Natural killer cell (primary cell): ENCODE data around the gene TPGS1. TPM values are rescaled to one million over a fixed set of nuclear protein-coding genes. Genes with fewer than 3 reads are reported as not detected.
A peak's percentile ranks its signal among the peaks of the same experiment; 100 is the strongest.

Source experiments
- ATAC-seq, 3 donors: fragments of 150-1000 bp in 2 of 3; fragments of 200-7000 bp in 1 of 3; cut with Tn5 transposase; 1 replicate in 1 of 3; 2 replicates in 2 of 3; pipeline ENCODE4 v1.10.0; 2021; ENCODE audit warnings: mild to moderate bottlenecking in 2 of 3, moderate library complexity in 2 of 3
- DNase-seq, 2 donors: peaks; one replicate each; pipeline versions ENCODE4 v3.0.0 to v3.0.0-alpha.2; 2013 to 2021; ENCODE audit warnings: mixed read lengths in 1 of 2
- H3K27ac ChIP-seq: one replicate; pipeline ENCODE4 v1.5.1; 2013; ENCODE audit warnings: mild to moderate bottlenecking, low read length
- H3K27me3 ChIP-seq: one replicate; pipeline ENCODE4 v1.6.1; 2013; ENCODE audit warnings: low read length; ENCODE audit not compliant: control insufficient read depth, insufficient read depth
- H3K36me3 ChIP-seq: one replicate; pipeline ENCODE4 v1.6.1; 2013; ENCODE audit warnings: low read length; ENCODE audit not compliant: control insufficient read depth, insufficient read depth
- H3K4me1 ChIP-seq: one replicate; pipeline ENCODE4 v1.6.1; 2013; ENCODE audit warnings: low read length; ENCODE audit not compliant: control insufficient read depth, insufficient read depth
- H3K4me3 ChIP-seq: one replicate; pipeline ENCODE4 v1.5.1; 2013; ENCODE audit warnings: low read length
- H3K9me3 ChIP-seq: one replicate; pipeline ENCODE4 v1.6.1; 2013; ENCODE audit warnings: low read length; ENCODE audit not compliant: control insufficient read depth, insufficient read depth
- H3K27ac Mint-ChIP-seq, 2 donors: one replicate each; pipeline ENCODE4 v1.8.0; 2022; ENCODE audit warnings: mild to moderate bottlenecking in 2 of 2, mixed read lengths in 2 of 2, moderate library complexity in 1 of 2
- H3K27me3 Mint-ChIP-seq, 2 donors: one replicate each; pipeline ENCODE4 v1.8.0; 2022; ENCODE audit warnings: low read depth in 2 of 2, mixed read lengths in 2 of 2
- H3K36me3 Mint-ChIP-seq: one replicate; pipeline ENCODE4 v1.8.0; 2022; ENCODE audit warnings: mixed read lengths
- H3K4me1 Mint-ChIP-seq, 2 donors: one replicate each; pipeline ENCODE4 v1.8.0; 2022; ENCODE audit warnings: mixed read lengths in 2 of 2
- H3K4me3 Mint-ChIP-seq: one replicate; pipeline ENCODE4 v1.8.0; 2022; ENCODE audit warnings: mild to moderate bottlenecking, moderate library complexity, mixed read lengths
- H3K9me3 Mint-ChIP-seq, 2 donors: one replicate each; pipeline ENCODE4 v1.8.0; 2022; ENCODE audit warnings: mixed read lengths in 2 of 2
- CTCF ChIP-seq: fragments of 200-600 bp; IDR thresholded peaks from one replicate; pipeline ENCODE4 v1.8.0; 2022; ENCODE audit warnings: antibody characterized with exemption
- WGBS: methylation state at CpG from one replicate; pipeline ENCODE4 v1.1.7; 2013; ENCODE audit warnings: missing lambda C conversion rate; ENCODE audit not compliant: insufficient coverage; 5-methylcytosine and 5-hydroxymethylcytosine counted together
- intact Hi-C: fragments of 100-400 bp; cut with micrococcal nuclease; formaldehyde crosslinking; loops from one replicate; pipeline ENCODE4 v1.14.2; 2022
- total RNA-seq, 4 donors: library from RNA; stranded (reverse); fragments of 120-200 nt in 1 of 4; gene quantifications; one replicate each; pipeline versions ENCODE4 v1.2.3 to v1.2.4, GENCODE V29; 2013 to 2022

Gene TPGS1
- total RNA-seq, 3 donors from 2014 or later (not counting 1 experiment from before 2014, with no cell fraction given): 18.7 to 20.6 (median 18.9) TPM

GRCh38 chr19:493391-494170 is 13.7 kb upstream of the TPGS1 start:
- no peaks in the 10 kb centered on the region for H3K9me3 Mint-ChIP-seq
- 69% methylated on average over 23 of the region's 23 CpGs for WGBS
- peak overlapping the region; percentile 1 for H3K27ac Mint-ChIP-seq

GRCh38 chr19:494171-495080 is 12.9 kb upstream of the TPGS1 start:
- Mint-ChIP-seq H3K27ac (peak overlapping the region; percentile 1), H3K9me3 (no peaks in the 10 kb centered on the region), H3K4me1 (peaks cover 0 to 14% of the 10 kb centered on the region in 2 donors), H3K36me3 (no peaks in the 10 kb centered on the region), H3K4me3 (no peak overlapping the region), H3K27me3 (peaks cover 6 to 11% of the 10 kb centered on the region in 2 donors)
- H3K27ac ChIP-seq: no peak overlapping the region
- WGBS: 40% methylated on average over 22 of the region's 22 CpGs
- ATAC-seq: no peak
- peaks cover 15% of the 10 kb centered on the region for H3K4me1 ChIP-seq
- peaks cover 20% of the 10 kb centered on the region for H3K27me3 ChIP-seq
- no peak for TF ChIP-seq CTCF
- no peak overlapping the region for H3K4me3 ChIP-seq
- no peaks in the 10 kb centered on the region for H3K36me3 ChIP-seq
- no peak for DNase-seq
- H3K9me3 ChIP-seq: no peaks in the 10 kb centered on the region
- intact Hi-C loops: no loop called here

More at GRCh38 chr19:493391-494170, 13.7 kb upstream of the TPGS1 start:
- DNase-seq (no peak), ATAC-seq (no peak)
- H3K4me3 Mint-ChIP-seq: no peak overlapping the region
- H3K36me3 ChIP-seq: no peaks in the 10 kb centered on the region
- H3K27me3 ChIP-seq: peaks cover 19% of the 10 kb centered on the region
- H3K27me3 Mint-ChIP-seq: peaks cover 0 to 6% of the 10 kb centered on the region in 2 donors
- peaks cover 17% of the 10 kb centered on the region for H3K4me1 ChIP-seq
- H3K9me3 ChIP-seq: no peaks in the 10 kb centered on the region
- no peak overlapping the region for H3K27ac ChIP-seq
- intact Hi-C loops: no loop called here
- no peak overlapping the region for H3K4me3 ChIP-seq
- no peaks in the 10 kb centered on the region for H3K36me3 Mint-ChIP-seq
- TF ChIP-seq CTCF: no peak
- peaks cover 0 to 11% of the 10 kb centered on the region in 2 donors for H3K4me1 Mint-ChIP-seq

- Histone ChIP-seq H3K36me3 (no peaks in the 10 kb centered on the region), H3K27ac (no peak overlapping the region), H3K27me3 (peaks cover 23% of the 10 kb centered on the region), H3K9me3 (no peaks in the 10 kb centered on the region), H3K4me1 (peaks cover 9% of the 10 kb centered on the region), H3K4me3 (no peak overlapping the region)
- H3K27ac Mint-ChIP-seq: no peak overlapping the region
- H3K4me3 Mint-ChIP-seq: no peak overlapping the region
- H3K36me3 Mint-ChIP-seq: no peaks in the 10 kb centered on the region
- peaks cover 9 to 14% of the 10 kb centered on the region in 2 donors for H3K27me3 Mint-ChIP-seq
- H3K9me3 Mint-ChIP-seq: no peaks in the 10 kb centered on the region
- WGBS: 77% methylated on average over 10 of the region's 10 CpGs
- ATAC-seq (no peak), DNase-seq (no peak)
- TF ChIP-seq CTCF: no peak
- intact Hi-C loops: no loop called here
- peaks cover 0 to 10% of the 10 kb centered on the region in 2 donors for H3K4me1 Mint-ChIP-seq
These were observed 12.3 kb upstream of the TPGS1 start for GRCh38 chr19:495081-495401.
